BLaER1 (cell line): ENCODE measurements around the gene CBR1.

Experiments used
- H3K27ac ChIP-seq: shearing (Covaris generic); formaldehyde crosslinking; 2 replicates; pipeline ENCODE4 v1.8.1; 2022
- H3K27me3 ChIP-seq: shearing (Covaris generic); formaldehyde crosslinking; 2 replicates; pipeline ENCODE4 v1.8.1; 2022
- H3K36me3 ChIP-seq: shearing (Covaris generic); formaldehyde crosslinking; 2 replicates; pipeline ENCODE4 v1.8.1; 2022
- H3K4me1 ChIP-seq: shearing (Covaris generic); formaldehyde crosslinking; 2 replicates; pipeline ENCODE4 v1.8.1; 2022
- H3K4me2 ChIP-seq: shearing (Covaris generic); formaldehyde crosslinking; 2 replicates; pipeline ENCODE4 v1.8.1; 2022
- H3K4me3 ChIP-seq: shearing (Covaris generic); formaldehyde crosslinking; 2 replicates; pipeline ENCODE4 v1.8.1; 2022
- H3K9ac ChIP-seq: shearing (Covaris generic); formaldehyde crosslinking; 2 replicates; pipeline ENCODE4 v1.8.1; 2022
- H3K9me3 ChIP-seq: shearing (Covaris generic); formaldehyde crosslinking; 2 replicates; pipeline ENCODE4 v1.8.1; 2022
- H4K20me1 ChIP-seq: shearing (Covaris generic); formaldehyde crosslinking; 2 replicates; pipeline ENCODE4 v1.8.1; 2022
- Cebpa-rat ChIP-seq: shearing (Covaris generic); IDR thresholded peaks from 2 replicates; pipeline ENCODE4 v1.8.1; 2022

Gene CBR1

DNA sequence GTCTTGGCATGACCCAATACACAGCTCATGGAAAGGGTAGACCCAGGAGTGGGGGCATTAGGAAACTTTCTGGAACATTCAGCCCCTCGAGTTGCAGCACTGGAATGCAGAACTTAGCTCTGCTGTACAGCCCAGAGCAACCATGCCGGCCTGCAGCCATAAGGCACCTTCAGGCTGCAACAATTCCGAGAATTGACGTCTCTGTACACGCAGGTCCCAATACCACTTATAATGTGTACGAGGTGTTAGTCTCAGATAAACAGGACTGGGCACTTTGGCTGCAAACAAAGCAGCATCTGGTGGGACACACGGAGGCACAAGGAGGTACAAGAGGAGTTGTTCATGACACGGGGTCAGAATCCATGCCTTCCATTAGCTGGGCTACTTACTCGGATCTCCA is 7.9 kb downstream of the CBR1 start:
- H3K4me1 ChIP-seq: peaks cover 17% of the 10 kb centered on the region
- H4K20me1 ChIP-seq: no peaks in the 10 kb centered on the region
- no peaks in the 10 kb centered on the region for H3K9me3 ChIP-seq
- H3K36me3 ChIP-seq: peaks cover 7% of the 10 kb centered on the region
- H3K9ac ChIP-seq: no peak overlapping the region
- H3K27me3 ChIP-seq: no peaks in the 10 kb centered on the region
- H3K4me3 ChIP-seq: no peak overlapping the region
- no peak for TF ChIP-seq Cebpa-rat
- H3K4me2 ChIP-seq: no peak overlapping the region
- no peak overlapping the region for H3K27ac ChIP-seq

DNA sequence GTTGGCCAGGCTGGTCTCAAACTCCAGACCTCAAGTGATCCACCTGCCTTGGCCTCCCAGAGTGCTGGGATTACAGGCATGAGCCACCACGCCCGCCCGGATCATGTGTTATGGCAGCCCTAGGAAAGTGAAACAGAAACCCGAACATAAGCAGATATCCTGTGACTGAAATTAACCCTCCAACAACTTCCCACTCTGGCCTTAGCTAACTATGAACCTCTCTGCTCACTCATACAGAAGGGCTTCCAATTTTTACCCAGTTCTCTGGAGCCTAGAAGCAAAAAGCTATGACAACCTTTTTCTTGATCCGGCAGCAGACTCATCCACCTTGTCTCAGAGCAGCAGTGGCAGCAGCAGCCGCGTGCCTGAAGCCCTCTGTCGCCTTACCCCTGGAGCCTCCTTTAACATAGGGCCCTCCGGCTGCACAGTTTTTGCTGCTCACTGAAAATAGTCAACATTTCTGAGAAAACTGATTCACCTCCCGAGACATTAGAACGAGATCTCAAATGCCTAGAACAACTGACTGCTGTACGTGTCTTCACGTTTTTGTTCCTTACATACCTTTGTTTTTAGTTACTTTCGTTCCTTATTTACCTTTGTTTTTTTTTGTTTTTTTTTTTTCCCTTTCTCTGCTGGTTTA is 9.3 kb downstream of the CBR1 start:
- Histone ChIP-seq H3K27me3 (no peaks in the 10 kb centered on the region), H3K4me2 (peak overlapping the region; percentile 73), H3K27ac (peak overlapping the region; percentile 37), H3K4me1 (peaks cover 11% of the 10 kb centered on the region), H4K20me1 (no peaks in the 10 kb centered on the region), H3K9me3 (no peaks in the 10 kb centered on the region), H3K36me3 (no peaks in the 10 kb centered on the region), H3K4me3 (no peak overlapping the region), H3K9ac (no peak overlapping the region)
- TF ChIP-seq Cebpa-rat: no peak

DNA sequence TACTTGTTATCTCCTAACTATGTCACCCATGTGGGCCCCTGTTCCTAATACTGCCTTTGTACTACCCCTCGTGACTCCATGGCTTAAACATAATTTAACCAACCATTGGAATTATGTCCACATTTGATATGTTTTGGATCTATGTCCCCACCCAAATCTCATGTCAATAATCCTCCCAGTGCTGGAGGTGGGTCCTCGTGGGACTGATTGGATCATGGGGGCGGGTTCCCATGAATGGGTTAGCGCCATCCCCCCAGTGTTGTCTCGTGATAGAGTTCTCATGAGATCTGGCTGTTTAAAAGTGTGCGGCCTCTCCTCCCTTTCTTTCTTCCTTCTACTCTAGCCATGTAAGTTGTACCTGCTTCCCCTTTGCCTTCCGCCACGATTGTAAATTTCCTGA is 9.8 kb downstream of the CBR1 start:
- Histone ChIP-seq H4K20me1 (no peaks in the 10 kb centered on the region), H3K4me3 (no peak overlapping the region), H3K27me3 (no peaks in the 10 kb centered on the region), H3K27ac (no peak overlapping the region), H3K9me3 (no peaks in the 10 kb centered on the region), H3K4me1 (peaks cover 11% of the 10 kb centered on the region), H3K4me2 (no peak overlapping the region), H3K9ac (no peak overlapping the region), H3K36me3 (no peaks in the 10 kb centered on the region)
- TF ChIP-seq Cebpa-rat: no peak

DNA sequence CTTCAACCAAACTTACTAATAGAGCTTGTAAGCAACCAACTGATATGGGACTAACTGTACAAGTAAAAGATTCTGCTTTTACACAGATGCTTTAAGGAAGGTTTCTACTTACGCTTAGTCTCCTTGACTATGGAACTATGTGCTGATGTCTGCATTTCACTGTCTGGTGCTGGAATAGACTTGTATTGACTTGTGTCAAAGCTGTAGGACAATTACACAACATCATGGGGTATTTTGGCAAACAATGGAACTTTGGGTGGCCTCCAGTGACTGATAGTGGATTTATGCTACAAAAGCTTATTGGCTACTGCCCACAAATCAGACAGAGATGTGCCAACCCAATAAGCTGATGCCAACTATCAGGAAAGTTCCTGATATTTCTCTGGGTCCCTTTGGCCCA is 10.6 kb downstream of the CBR1 start:
- Histone ChIP-seq H4K20me1 (no peaks in the 10 kb centered on the region), H3K9me3 (no peaks in the 10 kb centered on the region), H3K4me1 (peaks cover 11% of the 10 kb centered on the region), H3K27me3 (no peaks in the 10 kb centered on the region), H3K9ac (no peak overlapping the region), H3K4me2 (no peak overlapping the region), H3K36me3 (no peaks in the 10 kb centered on the region), H3K4me3 (no peak overlapping the region), H3K27ac (no peak overlapping the region)
- TF ChIP-seq Cebpa-rat: no peak

DNA sequence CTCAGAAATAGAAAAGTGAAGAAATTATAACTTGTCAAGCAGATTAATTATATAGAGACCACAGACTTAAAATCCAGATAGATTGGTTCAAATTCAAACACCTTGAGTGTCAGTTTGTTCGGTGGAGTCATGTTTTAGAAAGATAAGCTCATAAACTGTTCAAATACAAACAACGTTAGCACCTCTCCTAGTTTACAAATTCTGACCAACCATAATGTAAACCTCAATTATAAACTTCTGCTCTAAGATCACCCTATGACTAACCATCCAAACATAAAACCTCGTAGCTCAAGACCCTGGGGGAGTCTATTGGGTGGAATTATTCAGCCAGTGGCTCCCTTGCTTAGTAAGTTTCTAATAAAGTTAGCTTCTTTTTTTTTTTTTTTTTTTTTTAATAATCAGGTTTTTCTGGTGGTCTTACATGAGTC is 12.4 kb downstream of the CBR1 start:
- Histone ChIP-seq H4K20me1 (no peaks in the 10 kb centered on the region), H3K4me2 (no peak overlapping the region), H3K9me3 (no peaks in the 10 kb centered on the region), H3K27ac (no peak overlapping the region), H3K36me3 (no peaks in the 10 kb centered on the region), H3K9ac (no peak overlapping the region), H3K4me3 (no peak overlapping the region), H3K4me1 (peaks cover 11% of the 10 kb centered on the region), H3K27me3 (no peaks in the 10 kb centered on the region)
- TF ChIP-seq Cebpa-rat: no peak

DNA sequence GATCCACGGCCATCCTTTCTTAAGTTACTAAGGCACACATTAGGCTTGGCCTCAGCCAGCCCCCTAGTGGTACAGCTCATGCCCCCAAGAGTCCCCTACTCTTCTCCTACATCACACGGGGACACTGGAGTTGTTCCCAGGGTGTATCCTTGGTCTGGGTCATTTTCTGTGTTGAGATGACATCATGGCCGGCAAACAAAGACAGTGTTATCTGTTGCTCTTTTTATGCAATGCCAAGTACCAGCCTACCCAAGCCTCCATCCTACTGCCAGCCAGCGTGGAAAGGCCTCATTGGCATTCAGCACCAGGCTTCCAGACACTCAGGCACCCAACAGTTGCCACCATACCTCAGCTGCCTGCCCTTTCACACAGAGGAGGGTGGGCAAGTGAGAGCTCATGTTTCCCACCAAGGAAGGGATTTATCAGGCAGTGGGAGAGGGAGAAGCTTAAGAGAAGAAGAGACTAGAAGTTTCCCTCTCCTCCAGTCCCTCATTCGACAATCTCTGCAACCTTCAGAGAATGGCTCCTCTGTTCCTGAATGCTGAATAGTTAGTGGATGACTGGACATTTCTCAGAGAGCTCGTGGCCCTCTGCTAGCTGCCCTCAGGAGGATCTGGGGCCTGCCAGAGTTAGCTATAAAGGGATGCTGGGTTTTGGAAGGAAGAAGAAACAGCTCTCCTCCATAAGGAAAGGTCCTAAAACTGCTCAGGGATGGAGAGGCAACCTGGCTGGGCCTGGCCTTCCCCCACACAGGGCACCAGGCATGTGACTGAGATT is 17.7 kb downstream of the CBR1 start:
- H3K4me2 ChIP-seq: no peak overlapping the region
- no peaks in the 10 kb centered on the region for H3K36me3 ChIP-seq
- peaks cover 2% of the 10 kb centered on the region for H3K9me3 ChIP-seq
- H3K9ac ChIP-seq: no peak overlapping the region
- TF ChIP-seq Cebpa-rat: no peak
- H3K4me3 ChIP-seq: no peak overlapping the region
- H3K27ac ChIP-seq: no peak overlapping the region
- no peaks in the 10 kb centered on the region for H3K27me3 ChIP-seq
- H3K4me1 ChIP-seq: no peaks in the 10 kb centered on the region
- H4K20me1 ChIP-seq: no peaks in the 10 kb centered on the region

DNA sequence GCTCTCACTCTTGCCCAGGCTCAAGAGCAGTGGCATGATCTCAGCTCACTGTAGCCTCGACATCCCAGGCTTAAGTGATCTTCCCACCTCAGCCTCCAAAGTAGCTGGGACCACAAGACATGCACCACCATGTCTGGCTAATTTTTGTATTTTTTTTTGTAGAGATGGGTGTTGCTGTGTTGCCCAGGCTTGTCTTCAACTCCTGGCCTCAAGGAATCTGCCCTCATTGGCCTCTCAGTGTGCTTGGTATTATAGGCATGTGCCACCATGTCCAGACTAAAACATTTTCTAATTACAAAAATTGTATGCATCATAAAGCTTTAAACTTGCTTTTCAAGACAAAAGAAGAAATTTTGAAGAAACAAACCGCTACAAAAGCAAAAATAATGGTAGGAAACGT is 20.1 kb downstream of the CBR1 start:
- no peak for TF ChIP-seq Cebpa-rat
- no peak overlapping the region for H3K9ac ChIP-seq
- H3K4me3 ChIP-seq: no peak overlapping the region
- H3K36me3 ChIP-seq: no peaks in the 10 kb centered on the region
- H3K9me3 ChIP-seq: peaks cover 26% of the 10 kb centered on the region
- H3K4me2 ChIP-seq: no peak overlapping the region
- no peaks in the 10 kb centered on the region for H4K20me1 ChIP-seq
- no peaks in the 10 kb centered on the region for H3K27me3 ChIP-seq
- H3K4me1 ChIP-seq: no peaks in the 10 kb centered on the region
- H3K27ac ChIP-seq: no peak overlapping the region

DNA sequence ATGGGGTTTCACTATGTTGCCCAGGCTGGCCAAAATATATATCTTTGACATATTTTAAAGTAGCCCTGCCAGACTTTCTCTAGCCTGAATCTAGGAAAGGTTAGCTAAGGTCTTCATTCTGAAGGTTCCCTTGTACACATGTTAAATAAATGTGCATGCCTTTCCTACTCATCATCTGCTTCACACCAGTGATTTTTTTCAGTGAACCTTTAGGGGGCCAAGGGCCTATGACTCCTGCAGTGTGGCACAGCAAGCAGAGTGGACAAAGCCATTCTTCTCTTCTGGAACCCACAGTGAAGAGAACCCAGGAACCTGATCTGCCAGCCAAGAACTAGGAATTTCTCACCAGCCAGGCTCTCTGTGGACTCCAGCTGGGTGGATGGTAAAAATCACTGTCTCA is 22.9 kb downstream of the CBR1 start:
- no peak overlapping the region for H3K9ac ChIP-seq
- H3K27me3 ChIP-seq: no peaks in the 10 kb centered on the region
- no peaks in the 10 kb centered on the region for H4K20me1 ChIP-seq
- H3K27ac ChIP-seq: no peak overlapping the region
- H3K9me3 ChIP-seq: peaks cover 49% of the 10 kb centered on the region
- no peak overlapping the region for H3K4me2 ChIP-seq
- no peak for TF ChIP-seq Cebpa-rat
- peaks cover 4% of the 10 kb centered on the region for H3K4me1 ChIP-seq
- no peaks in the 10 kb centered on the region for H3K36me3 ChIP-seq
- no peak overlapping the region for H3K4me3 ChIP-seq

DNA sequence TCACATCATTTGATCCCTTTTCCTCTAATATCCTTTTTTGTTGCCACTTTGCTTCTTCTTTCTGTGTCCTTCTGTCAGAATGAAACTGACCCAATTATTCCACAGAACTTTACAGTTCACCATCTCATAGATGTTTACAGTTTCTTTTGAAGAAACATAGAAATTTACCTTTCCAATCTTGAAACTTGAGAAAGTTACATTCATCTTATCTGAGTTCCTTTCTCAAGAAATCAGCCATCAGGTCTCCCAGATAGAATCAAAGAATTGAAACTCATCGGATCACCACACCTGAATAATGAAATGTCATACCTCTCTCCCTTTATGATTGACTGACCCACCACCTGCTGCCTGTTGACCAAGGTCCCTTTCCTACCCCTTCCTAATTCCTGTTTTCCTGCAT is 23.7 kb downstream of the CBR1 start:
- Histone ChIP-seq H3K9ac (no peak overlapping the region), H3K9me3 (peaks cover 49% of the 10 kb centered on the region), H3K4me3 (no peak overlapping the region), H3K27me3 (no peaks in the 10 kb centered on the region), H3K4me1 (peaks cover 13% of the 10 kb centered on the region), H3K27ac (no peak overlapping the region), H4K20me1 (no peaks in the 10 kb centered on the region), H3K36me3 (no peaks in the 10 kb centered on the region), H3K4me2 (no peak overlapping the region)
- no peak for TF ChIP-seq Cebpa-rat

DNA sequence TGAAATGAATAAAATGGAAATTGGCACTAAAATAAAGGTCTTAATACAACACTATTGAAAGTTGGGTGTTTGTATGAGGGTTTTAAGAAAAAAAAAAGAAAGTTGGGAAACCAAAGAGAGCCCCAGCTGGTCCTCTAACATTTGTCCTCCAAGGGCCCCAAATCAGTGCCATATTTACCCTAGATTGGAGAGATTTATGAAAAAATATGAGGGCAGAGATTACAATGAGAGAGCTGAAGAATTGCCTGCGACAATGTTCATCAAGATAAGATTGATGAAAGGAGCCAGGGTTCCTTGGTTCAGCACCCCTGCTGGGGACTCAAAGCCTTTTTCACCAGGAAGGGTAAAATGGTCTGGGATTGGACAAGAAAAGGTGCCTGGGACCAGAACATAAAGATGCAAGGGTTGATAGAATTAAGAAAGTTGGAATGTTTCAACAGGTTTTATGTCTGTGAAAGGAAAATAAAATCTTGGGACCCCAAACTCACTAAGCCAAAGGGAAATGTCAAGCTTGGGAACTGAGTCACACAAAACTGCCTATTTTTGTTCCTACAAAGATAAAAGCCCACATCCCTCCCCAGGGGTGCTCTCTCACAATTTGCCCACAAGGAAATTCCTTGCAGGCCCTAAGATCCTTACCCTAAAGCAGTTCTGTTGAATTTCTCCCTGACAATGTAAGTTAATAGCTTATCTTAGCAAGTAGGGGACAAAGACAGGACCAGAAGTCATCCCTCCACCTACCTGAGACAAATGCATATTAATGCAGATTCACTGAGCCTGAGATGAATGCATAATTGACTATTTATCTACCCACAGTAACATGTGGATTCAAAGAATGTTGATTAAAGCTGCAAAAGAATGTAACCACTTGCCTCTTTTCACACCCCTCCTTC is 26.8 kb downstream of the CBR1 start:
- Histone ChIP-seq H3K27me3 (no peaks in the 10 kb centered on the region), H3K4me1 (peaks cover 13% of the 10 kb centered on the region), H3K4me2 (no peak overlapping the region), H3K9ac (no peak overlapping the region), H3K27ac (no peak overlapping the region), H3K4me3 (no peak overlapping the region), H3K9me3 (peaks cover 49% of the 10 kb centered on the region), H3K36me3 (no peaks in the 10 kb centered on the region), H4K20me1 (no peaks in the 10 kb centered on the region)
- TF ChIP-seq Cebpa-rat: no peak
